Measurements from ENCODE around the gene TBC1D9.

The TBC1D9 gene

GRCh38 chr4:140719686-140720085 is 36.5 kb downstream of the TBC1D9 start:
- DNase-seq = no peak

GRCh38 chr4:140719022-140719421 is 37.2 kb downstream of the TBC1D9 start:
- no peak for DNase-seq

- DNase-seq = no peak
Measured at GRCh38 chr4:140718241-140718952, 37.8 kb downstream of the TBC1D9 start.

- no peak for DNase-seq
Measured at GRCh38 chr4:140717313-140717712, 38.9 kb downstream of the TBC1D9 start.

GRCh38 chr4:140715119-140715518 is 41.1 kb downstream of the TBC1D9 start:
- no peak for DNase-seq

- no peak for DNase-seq
Measured at GRCh38 chr4:140711910-140712309, 44.3 kb downstream of the TBC1D9 start.

- no peak for DNase-seq
Measured at GRCh38 chr4:140710908-140711622, 45.1 kb downstream of the TBC1D9 start.

GRCh38 chr4:140707325-140707724 is 48.9 kb downstream of the TBC1D9 start:
- DNase-seq = no peak

- no peak for DNase-seq
Measured at GRCh38 chr4:140706665-140707064, 49.5 kb downstream of the TBC1D9 start.

- no peak for DNase-seq
Measured at GRCh38 chr4:140706276-140706625, 49.9 kb downstream of the TBC1D9 start.

GRCh38 chr4:140705625-140706275 is 50.4 kb downstream of the TBC1D9 start:
- DNase-seq = no peak

GRCh38 chr4:140704964-140705363 is 51.2 kb downstream of the TBC1D9 start:
- DNase-seq = no peak

GRCh38 chr4:140704392-140704960 is 51.7 kb downstream of the TBC1D9 start:
- DNase-seq = no peak

- DNase-seq = no peak
Measured at GRCh38 chr4:140703463-140703862, 52.7 kb downstream of the TBC1D9 start.

GRCh38 chr4:140702096-140702757 is 54.0 kb downstream of the TBC1D9 start:
- no peak for DNase-seq

- DNase-seq = no peak
Measured at GRCh38 chr4:140701071-140701470, 55.1 kb downstream of the TBC1D9 start.

GRCh38 chr4:140697709-140698560 is 58.2 kb downstream of the TBC1D9 start:
- no peak for DNase-seq

GRCh38 chr4:140695483-140695882 is 60.7 kb downstream of the TBC1D9 start:
- peak; percentile 34 for DNase-seq

GRCh38 chr4:140693562-140693961 is 62.6 kb downstream of the TBC1D9 start:
- DNase-seq = no peak

GRCh38 chr4:140691369-140691768 is 64.8 kb downstream of the TBC1D9 start:
- DNase-seq = no peak

- no peak for DNase-seq
Measured at GRCh38 chr4:140690093-140690492, 66.1 kb downstream of the TBC1D9 start.

- DNase-seq = no peak
Measured at GRCh38 chr4:140689623-140690022, 66.6 kb downstream of the TBC1D9 start.

Measured in COR-L47 (cell line).